DOHH2 (cell line): Measurements from ENCODE around the gene FETUB.

Source experiments
- H3F3A ChIP-seq: fragments of 200-600 bp; sonication (generic), shearing (Covaris generic); 2 replicates; pipeline ENCODE4 v1.6.0; 2016; ENCODE audit warnings: antibody characterized with exemption, mild to moderate bottlenecking; ENCODE audit not compliant: control insufficient read depth, insufficient read depth
- H3K27ac ChIP-seq: fragments of 200-600 bp; sonication (generic); 2 replicates; pipeline ENCODE4 v1.5.1; 2014; ENCODE audit warnings: low read depth, mild to moderate bottlenecking, low read length, moderate library complexity
- H3K27me3 ChIP-seq: fragments of 200-600 bp; sonication (generic); 2 replicates; pipeline ENCODE4 v1.6.1; 2014; ENCODE audit warnings: mild to moderate bottlenecking, low read length, mixed read lengths; ENCODE audit not compliant: control insufficient read depth
- H3K36me3 ChIP-seq: fragments of 200-600 bp; sonication (generic); 2 replicates; pipeline ENCODE4 v1.6.1; 2014; ENCODE audit warnings: mild to moderate bottlenecking, low read length, moderate library complexity, mixed read lengths; ENCODE audit not compliant: control insufficient read depth
- H3K4me1 ChIP-seq: fragments of 200-600 bp; sonication (generic); 2 replicates; pipeline ENCODE4 v1.6.1; 2014; ENCODE audit warnings: mild to moderate bottlenecking, low read length, mixed read lengths; ENCODE audit not compliant: control insufficient read depth
- H3K4me2 ChIP-seq: fragments of 200-600 bp; sonication (generic); 2 replicates; pipeline ENCODE4 v1.6.0; 2014; ENCODE audit warnings: mild to moderate bottlenecking, low read length, moderate library complexity
- H3K4me3 ChIP-seq: fragments of 200-600 bp; sonication (generic); 2 replicates; pipeline ENCODE4 v1.5.1; 2014; ENCODE audit warnings: mild to moderate bottlenecking, low read length, mixed read lengths
- H3K79me2 ChIP-seq: fragments of 200-600 bp; sonication (generic); 2 replicates; pipeline ENCODE4 v1.6.1; 2014; ENCODE audit warnings: mild to moderate bottlenecking, low read length, mixed read lengths; ENCODE audit not compliant: control insufficient read depth
- H3K9me2 ChIP-seq: fragments of 200-600 bp; sonication (generic); replicated peaks from 2 replicates; pipeline ENCODE4 v1.6.1; 2014; ENCODE audit warnings: mild to moderate bottlenecking, low read length, mixed read lengths; ENCODE audit not compliant: control insufficient read depth
- H3K9me3 ChIP-seq: fragments of 200-600 bp; sonication (generic); 2 replicates; pipeline ENCODE4 v1.6.1; 2014; ENCODE audit warnings: antibody characterized with exemption, low read length, mixed read lengths; ENCODE audit not compliant: control insufficient read depth, insufficient read depth
- H4K20me1 ChIP-seq: fragments of 200-600 bp; sonication (generic); 2 replicates; pipeline ENCODE4 v1.6.0; 2014; ENCODE audit warnings: low read depth, mild to moderate bottlenecking, antibody characterized with exemption, low read length, moderate library complexity; ENCODE audit not compliant: control insufficient read depth, insufficient read depth
- EZH2phosphoT487 ChIP-seq: fragments of 200-600 bp; sonication (generic); IDR thresholded peaks from 2 replicates; pipeline ENCODE4 v1.6.1; 2017; ENCODE audit warnings: borderline replicate concordance, mild to moderate bottlenecking, antibody characterized with exemption, low read length, moderate library complexity, mixed read lengths
- TF ChIP-seq, protein P1 (sequence below): fragments of 200-600 bp; sonication (generic); IDR thresholded peaks from one replicate; pipeline ENCODE4 v1.5.1; 2014; ENCODE audit warnings: antibody characterized with exemption, mild to moderate bottlenecking, low read depth, low read length; ENCODE audit not compliant: poor library complexity, severe bottlenecking

The FETUB gene

DNA sequence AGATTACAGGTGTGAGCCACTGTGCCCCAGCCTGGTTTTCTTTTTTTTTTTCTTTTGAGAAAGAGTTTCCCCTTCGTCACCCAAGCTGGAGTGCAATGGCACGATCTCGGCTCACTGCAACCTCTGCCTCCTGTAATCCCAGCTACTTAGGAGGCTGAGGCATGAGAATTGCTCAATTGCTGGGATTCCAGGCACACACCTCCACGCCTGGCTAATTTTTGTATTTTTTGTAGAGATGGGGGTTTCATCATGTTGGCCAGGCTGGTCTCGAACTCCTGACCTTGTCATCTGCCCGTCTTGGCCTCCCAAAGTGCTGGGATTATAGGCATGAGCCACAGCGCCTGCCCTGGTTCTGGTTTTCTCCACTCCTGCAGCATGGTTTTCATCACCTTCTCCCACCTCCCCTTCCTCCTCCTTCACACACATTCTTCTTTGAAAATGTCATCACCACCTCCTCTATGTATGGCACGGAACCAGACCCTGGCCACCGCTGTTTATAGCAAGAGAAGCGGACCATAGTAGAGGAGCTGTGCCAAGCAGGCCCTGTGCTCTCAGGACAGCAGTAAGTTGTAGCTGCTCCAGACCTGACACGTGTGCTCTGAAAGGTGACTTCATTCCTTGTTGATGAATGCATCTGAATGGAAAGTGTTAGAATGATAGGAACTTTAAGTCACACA is 42.0 kb upstream of the FETUB start:
- no peaks in the 10 kb centered on the region for H3F3A ChIP-seq
- no peak overlapping the region for H3K4me3 ChIP-seq
- no peaks in the 10 kb centered on the region for H3K9me2 ChIP-seq
- H3K79me2 ChIP-seq, result no peaks in the 10 kb centered on the region
- H3K27ac ChIP-seq, result no peak overlapping the region
- no peaks in the 10 kb centered on the region for H3K9me3 ChIP-seq
- H3K27me3 ChIP-seq, result no peaks in the 10 kb centered on the region
- H3K4me2 ChIP-seq, result no peak overlapping the region
- no peak for TF ChIP-seq EZH2phosphoT487
- TF ChIP-seq, protein P1, sequence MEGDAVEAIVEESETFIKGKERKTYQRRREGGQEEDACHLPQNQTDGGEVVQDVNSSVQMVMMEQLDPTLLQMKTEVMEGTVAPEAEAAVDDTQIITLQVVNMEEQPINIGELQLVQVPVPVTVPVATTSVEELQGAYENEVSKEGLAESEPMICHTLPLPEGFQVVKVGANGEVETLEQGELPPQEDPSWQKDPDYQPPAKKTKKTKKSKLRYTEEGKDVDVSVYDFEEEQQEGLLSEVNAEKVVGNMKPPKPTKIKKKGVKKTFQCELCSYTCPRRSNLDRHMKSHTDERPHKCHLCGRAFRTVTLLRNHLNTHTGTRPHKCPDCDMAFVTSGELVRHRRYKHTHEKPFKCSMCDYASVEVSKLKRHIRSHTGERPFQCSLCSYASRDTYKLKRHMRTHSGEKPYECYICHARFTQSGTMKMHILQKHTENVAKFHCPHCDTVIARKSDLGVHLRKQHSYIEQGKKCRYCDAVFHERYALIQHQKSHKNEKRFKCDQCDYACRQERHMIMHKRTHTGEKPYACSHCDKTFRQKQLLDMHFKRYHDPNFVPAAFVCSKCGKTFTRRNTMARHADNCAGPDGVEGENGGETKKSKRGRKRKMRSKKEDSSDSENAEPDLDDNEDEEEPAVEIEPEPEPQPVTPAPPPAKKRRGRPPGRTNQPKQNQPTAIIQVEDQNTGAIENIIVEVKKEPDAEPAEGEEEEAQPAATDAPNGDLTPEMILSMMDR, result no peak
- no peaks in the 10 kb centered on the region for H4K20me1 ChIP-seq
- H3K36me3 ChIP-seq, result no peaks in the 10 kb centered on the region
- H3K4me1 ChIP-seq, result no peaks in the 10 kb centered on the region

DNA sequence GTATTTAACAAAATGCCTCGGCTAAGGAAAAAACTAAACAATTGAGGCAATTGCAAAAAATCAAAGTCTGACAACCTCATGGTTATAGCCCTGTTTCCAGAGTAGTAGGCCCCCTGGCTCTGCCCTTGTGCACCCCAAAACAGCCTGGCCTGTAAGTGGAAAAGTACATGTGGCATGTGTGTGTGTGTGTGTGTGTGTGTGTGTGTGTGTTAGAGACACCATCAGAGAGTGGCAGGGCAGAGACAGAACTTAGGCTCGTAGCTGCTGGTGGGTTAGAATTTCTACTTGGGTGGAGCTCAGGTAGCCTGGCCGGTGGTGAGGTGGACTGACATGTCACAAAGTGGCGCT is 41.4 kb upstream of the FETUB start:
- Histone ChIP-seq H3K9me3 (no peaks in the 10 kb centered on the region), H3K79me2 (no peaks in the 10 kb centered on the region), H4K20me1 (no peaks in the 10 kb centered on the region), H3K27me3 (no peaks in the 10 kb centered on the region), H3K4me1 (no peaks in the 10 kb centered on the region), H3K9me2 (no peaks in the 10 kb centered on the region), H3K27ac (no peak overlapping the region), H3K4me3 (no peak overlapping the region), H3K36me3 (no peaks in the 10 kb centered on the region), H3K4me2 (no peak overlapping the region), H3F3A (no peaks in the 10 kb centered on the region)
- TF ChIP-seq EZH2phosphoT487, result no peak
- TF ChIP-seq, protein P1, result no peak

DNA sequence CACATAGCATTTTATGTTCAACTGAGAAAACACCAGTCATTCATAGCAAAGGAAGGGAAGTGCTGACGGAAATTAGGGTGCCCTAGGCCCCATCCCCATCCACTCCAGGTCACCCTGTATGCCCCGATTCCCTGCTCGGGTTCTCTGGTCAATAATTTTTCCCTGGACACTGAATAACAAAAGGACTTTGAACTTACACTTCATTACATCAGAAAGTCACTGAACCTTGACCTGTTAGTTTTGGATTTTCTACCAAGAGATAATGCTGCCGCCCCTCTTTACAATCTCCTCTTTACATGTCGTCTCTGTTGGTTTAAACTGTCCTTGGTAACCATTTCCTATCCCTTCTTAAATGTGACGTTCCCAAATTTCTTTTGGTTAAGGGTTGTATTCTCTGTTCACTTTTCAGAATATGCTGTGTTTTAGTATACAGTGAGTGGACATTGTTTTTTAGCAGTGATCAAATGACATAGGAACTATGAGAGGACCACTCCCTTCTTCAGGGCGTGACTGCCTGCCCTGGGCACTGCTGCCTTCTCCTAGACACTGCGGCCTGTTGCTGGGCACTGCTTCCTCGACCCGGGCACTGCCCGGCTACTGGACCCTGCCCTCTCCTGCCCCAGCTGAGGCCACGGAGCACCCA is 40.9 kb upstream of the FETUB start:
- no peak overlapping the region for H3K27ac ChIP-seq
- TF ChIP-seq EZH2phosphoT487, result no peak
- TF ChIP-seq, protein P1, result no peak
- H4K20me1 ChIP-seq, result no peaks in the 10 kb centered on the region
- no peaks in the 10 kb centered on the region for H3K27me3 ChIP-seq
- H3K36me3 ChIP-seq, result no peaks in the 10 kb centered on the region
- H3K4me1 ChIP-seq, result no peaks in the 10 kb centered on the region
- no peaks in the 10 kb centered on the region for H3K9me3 ChIP-seq
- H3K4me2 ChIP-seq, result no peak overlapping the region
- H3K9me2 ChIP-seq, result no peaks in the 10 kb centered on the region
- H3F3A ChIP-seq, result no peaks in the 10 kb centered on the region
- no peak overlapping the region for H3K4me3 ChIP-seq
- no peaks in the 10 kb centered on the region for H3K79me2 ChIP-seq
